Smooth muscle cell of the brain vasculature (primary cell): ENCODE measurements around the gene LBR.
"Not testable (repeated sequence)": the region's sequence is repeated elsewhere in the genome, so short reads cannot be mapped to it uniquely, and the experiment has no call there.

Source experiments
- DNase-seq: peaks from one replicate; pipeline ENCODE4 v3.0.0-alpha.2; 2012; ENCODE audit warnings: low read depth, low spot score

LBR gene

GRCh38 chr1:225422795-225423517 is 4.9 kb downstream of the LBR start:
- DNase-seq = no peak

- no peak for DNase-seq
Measured at GRCh38 chr1:225422031-225422605, 5.7 kb downstream of the LBR start.

- DNase-seq = no peak
Measured at GRCh38 chr1:225418598-225418997, 9.2 kb downstream of the LBR start.

DNA sequence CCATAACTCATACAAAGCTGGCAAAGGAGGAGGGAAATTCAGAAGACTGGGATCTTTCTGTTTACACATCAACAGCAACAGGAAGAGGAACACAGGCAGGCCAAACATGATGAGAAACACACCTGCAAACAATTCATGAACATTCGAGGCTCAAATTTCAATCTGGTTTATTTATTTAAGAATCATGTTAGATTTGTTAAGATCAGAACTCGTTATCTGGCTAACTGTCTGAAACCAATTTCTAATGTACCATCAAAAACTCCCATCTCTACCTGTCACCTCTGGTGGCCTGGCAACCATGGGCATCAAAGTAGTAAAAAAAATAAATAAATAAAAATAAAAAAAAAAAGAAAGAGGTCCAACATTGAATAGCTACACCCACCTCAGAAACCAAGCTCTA is 9.8 kb downstream of the LBR start:
- no peak for DNase-seq

- DNase-seq = no peak
Measured at GRCh38 chr1:225415967-225416745, 11.7 kb downstream of the LBR start.

GRCh38 chr1:225415307-225415706 is 12.5 kb downstream of the LBR start:
- DNase-seq = no peak

DNA sequence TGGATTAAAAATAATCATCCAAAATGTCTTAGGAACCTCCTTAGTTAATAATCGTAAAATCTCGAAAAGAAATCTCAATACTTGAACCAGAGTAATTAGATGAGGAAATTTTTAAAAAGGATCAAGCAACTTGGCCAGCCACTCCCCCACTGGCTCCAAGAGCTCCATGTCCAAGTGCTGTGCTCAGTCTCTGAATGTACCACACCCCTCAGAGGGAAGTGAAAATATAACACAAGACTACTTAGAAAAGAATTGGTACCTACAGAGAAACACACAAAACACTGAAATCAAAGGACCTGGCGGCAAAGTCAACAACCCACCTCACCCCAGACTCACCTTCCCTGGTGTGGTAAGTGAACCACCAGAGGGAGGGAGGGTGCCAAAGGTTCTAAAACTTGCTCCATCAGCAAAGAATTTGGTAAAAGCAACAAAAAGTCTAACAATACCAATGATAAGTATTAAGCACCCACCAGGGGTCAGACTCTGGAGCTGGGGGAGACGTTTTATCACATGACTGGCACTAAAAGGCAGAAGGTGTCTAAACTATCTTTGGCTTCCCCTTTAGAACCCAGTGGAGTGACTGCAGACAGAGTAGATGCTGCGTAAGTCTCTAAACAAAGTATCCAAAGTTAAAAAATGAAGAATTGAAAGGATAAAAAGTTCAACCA is 14.0 kb downstream of the LBR start:
- DNase-seq = no peak

- DNase-seq = no peak
Measured at GRCh38 chr1:225412803-225413351, 15.0 kb downstream of the LBR start.

DNA sequence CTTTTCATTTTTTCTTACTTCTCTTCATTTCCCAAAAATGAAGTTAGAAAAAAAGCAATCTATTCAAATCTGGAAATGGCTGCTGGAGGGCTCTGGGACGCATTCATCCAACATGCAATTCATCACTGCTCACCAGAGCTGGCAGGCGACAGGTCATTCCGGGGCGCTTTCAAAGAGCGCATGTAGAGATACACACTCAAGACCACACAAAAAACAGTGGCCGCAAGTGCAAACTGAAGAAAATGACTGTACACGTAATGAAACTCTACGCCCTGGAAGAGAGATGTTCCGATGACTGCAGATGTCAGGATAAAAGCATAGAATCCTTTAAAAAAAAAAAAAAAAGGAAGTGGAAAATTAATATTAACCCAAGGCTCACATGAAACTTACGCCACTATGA is 15.5 kb downstream of the LBR start:
- DNase-seq = no peak

GRCh38 chr1:225410036-225410435 is 17.8 kb downstream of the LBR start:
- no peak for DNase-seq

GRCh38 chr1:225409051-225409450 is 18.8 kb downstream of the LBR start:
- no peak for DNase-seq

DNA sequence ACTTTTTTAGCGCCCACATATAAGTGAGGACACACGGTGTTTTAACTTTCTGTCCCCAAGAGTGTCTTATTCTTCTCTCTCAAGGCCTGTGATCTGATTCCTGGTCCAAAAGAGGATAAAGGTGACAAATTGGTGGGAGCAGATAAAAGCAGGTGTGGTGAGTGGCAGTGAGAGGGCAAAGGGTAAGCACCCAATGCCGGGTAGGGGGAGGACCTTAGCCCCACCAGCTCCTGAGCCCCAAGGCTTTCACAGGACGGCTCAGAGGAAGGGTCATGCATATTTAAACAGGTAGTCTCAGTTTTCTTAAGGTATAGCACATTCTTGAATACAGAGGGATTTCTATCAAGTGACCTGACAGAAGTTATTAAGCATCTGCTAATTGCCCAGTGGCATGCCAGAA is 19.6 kb downstream of the LBR start:
- no peak for DNase-seq

GRCh38 chr1:225407755-225408154 is 20.1 kb downstream of the LBR start:
- DNase-seq = no peak

GRCh38 chr1:225406976-225407725 is 20.7 kb downstream of the LBR start:
- DNase-seq = no peak

DNA sequence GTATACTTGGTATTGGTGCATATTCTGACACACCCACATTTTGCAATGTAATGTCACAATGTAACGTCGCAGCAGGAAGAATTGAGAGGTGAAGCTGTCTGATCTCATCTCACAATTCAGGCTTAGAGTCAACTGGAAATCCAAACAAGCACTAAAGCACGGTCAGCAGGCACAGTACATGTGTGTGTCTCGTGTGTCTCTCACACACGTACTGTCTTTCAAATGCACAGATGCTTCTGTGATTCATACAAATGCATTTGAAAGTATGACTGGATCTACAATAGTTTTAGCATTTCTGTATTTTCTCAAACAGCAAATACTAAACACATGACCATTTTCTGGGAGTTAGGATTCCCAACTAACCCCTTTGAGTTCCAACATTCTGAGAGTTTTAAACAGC is 26.9 kb downstream of the LBR start:
- no peak for DNase-seq

DNA sequence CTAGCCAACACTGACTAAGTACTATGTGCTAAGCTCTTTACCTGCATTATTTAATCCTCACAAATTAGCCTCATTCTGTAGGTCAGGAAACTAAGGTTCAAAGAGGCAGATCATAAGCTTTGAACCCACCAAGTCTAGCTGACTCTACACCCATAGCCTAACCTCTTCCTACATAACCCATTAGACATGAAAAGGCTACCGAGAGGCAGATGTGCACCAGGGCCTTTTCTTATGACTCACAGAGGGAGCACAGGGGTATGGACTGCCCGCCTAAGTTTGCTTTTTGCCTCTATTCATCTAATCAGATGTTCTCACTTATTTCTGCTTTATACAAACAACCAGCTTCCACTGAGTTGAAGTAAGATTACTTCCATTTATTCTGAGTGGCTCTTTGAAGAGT is 31.5 kb downstream of the LBR start:
- no peak for DNase-seq

DNA sequence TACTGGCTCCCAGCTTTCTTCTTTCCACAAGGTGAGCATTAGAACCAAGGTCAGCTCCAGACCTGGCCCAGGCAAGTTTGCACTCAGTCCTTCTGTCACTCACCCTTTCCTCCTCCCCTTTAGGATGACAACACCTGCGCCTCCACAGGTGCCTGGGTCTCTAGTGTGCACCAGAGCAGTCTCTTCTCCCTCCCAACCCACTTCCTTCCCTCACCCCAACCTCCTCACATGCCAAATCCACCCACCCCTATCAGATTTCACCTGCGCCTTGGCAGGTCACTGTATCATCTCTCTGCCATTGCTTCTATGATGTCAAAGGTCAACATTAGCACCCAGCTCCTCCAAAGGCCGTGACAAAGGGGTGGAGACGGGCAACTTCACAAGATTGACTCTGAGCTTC is 38.0 kb downstream of the LBR start:
- DNase-seq = no peak

GRCh38 chr1:225388372-225388771 is 39.5 kb downstream of the LBR start:
- DNase-seq = no peak

DNA sequence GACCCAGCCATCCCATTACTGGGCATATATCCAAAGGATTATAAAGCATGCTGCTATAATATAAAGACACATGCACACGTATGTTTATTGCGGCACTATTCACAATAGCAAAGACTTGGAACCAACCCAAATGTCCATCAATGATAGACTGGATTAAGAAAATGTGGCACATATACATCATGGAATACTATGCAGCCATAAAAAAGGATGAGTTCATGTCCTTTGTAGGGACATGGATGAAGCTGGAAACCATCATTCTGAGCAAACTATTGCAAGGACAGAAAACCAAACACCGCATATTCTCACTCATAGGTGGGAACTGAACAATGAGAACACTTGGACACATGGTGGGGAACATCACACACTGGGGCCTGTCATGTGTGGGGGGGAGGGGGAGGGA is 41.0 kb downstream of the LBR start:
- DNase-seq = not testable (repeated sequence)

- DNase-seq = no peak
Measured at GRCh38 chr1:225380691-225381090, 47.1 kb downstream of the LBR start.

- DNase-seq = no peak
Measured at GRCh38 chr1:225378880-225379279, 49.0 kb downstream of the LBR start.
